Fibroblast of mammary gland (primary cell): Measurements from ENCODE around the gene SPDYE6.
A peak's percentile ranks its signal among the peaks of the same experiment; 100 is the strongest.
"Not testable (repeated sequence)": the region's sequence is repeated elsewhere in the genome, so short reads cannot be mapped to it uniquely, and the experiment has no call there.

Experiments
- DNase-seq: peaks from one replicate; pipeline ENCODE4 v3.0.0-alpha.2; 2010; ENCODE audit warnings: low read depth
- H3K4me3 ChIP-seq: 2 replicates; pipeline ENCODE4 v1.5.1; 2011; ENCODE audit warnings: low read depth, mild to moderate bottlenecking, low read length, moderate library complexity; ENCODE audit not compliant: control insufficient read depth
- CTCF ChIP-seq: conservative IDR thresholded peaks from 2 replicates; pipeline ENCODE4 v1.5.1; 2011; ENCODE audit warnings: low read depth, low read length, inconsistent platforms; ENCODE audit not compliant: control insufficient read depth, insufficient read depth

The SPDYE6 gene

GRCh38 chr7:102329366-102329765 is 26.9 kb downstream of the SPDYE6 start:
- not testable (repeated sequence) for H3K4me3 ChIP-seq, DNase-seq

- not testable (repeated sequence) for H3K4me3 ChIP-seq, DNase-seq
Observed at GRCh38 chr7:102328863-102329262, 27.4 kb downstream of the SPDYE6 start.

DNA sequence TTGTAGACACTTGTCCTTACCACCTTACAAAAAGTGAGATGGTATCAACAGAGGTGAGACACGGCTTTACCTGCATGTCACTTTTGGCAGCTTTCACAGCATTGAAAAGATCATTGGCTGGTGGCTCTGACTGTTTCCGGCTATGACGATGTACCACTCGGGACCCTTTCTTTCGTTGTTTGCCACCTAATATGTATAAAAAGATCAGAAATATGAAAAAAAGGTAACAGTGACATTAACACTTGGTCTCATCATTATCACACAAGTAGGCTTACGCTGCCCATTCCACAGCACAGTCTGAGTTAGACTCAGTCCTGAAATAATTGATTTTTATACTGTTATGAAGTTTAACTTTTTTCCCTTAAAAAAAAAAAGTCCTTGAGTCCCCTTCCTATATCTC is 29.1 kb downstream of the SPDYE6 start:
- not testable (repeated sequence) for DNase-seq, H3K4me3 ChIP-seq

DNA sequence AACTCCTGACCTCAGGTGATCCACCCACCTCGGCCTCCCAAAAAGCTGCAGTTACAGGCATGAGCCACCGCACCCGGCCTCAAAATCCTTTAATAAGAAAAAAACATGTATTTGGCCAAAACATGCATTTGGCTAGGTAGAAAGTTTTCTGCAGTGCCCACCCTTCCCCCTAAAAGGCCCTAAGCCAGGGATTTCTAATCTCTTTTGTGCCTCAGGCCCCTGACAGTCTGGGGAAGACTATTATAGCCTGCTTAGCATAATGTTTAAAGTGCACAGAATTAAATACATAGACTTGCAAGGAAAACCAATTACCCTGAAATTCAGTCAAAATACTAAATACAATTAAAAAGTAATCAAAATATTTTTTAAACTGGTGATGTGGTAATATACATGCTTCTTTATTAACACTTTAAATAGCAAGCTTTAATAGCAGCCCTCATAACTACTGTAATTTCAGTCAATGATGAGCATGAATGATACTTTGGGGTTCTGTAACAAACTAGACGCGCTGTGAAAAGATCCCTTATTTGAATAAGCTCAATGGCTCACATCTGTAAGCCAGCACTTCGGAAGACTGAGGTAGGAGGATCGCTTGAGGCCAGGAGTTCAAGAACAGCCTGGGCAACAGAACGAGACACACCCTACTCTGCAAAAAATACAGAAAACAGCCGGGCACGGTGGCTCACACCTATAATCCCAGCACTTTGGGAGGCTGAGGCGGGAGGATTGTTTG is 29.9 kb downstream of the SPDYE6 start:
- no peak for DNase-seq
- TF ChIP-seq CTCF: no peak
- no peak overlapping the region for H3K4me3 ChIP-seq

DNA sequence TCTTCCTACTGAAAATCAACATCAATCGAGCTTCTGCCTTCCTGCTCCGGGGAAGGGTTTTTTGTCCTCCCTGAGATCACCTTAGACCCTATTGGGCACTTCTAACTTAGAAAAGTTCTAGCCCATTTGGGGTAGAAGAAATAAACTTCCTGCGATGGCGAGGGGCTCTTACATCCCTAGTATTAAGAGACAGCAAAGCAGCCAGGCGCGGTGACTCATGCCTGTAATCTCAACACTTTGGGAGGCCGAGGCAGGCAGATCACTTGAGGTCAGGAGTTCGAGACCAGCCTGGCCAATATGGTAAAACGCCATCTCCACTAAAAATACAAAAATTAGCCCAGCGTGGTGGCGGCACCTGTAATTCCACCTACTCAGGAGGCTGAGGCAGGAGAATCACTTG is 31.1 kb downstream of the SPDYE6 start:
- DNase-seq: not testable (repeated sequence)

GRCh38 chr7:102323914-102324195 is 32.4 kb downstream of the SPDYE6 start:
- H3K4me3 ChIP-seq: no peak overlapping the region
- no peak for TF ChIP-seq CTCF
- DNase-seq: no peak

More for the DNA sequence above, 31.1 kb downstream of the SPDYE6 start:
- not testable (repeated sequence) for H3K4me3 ChIP-seq

- no peak for TF ChIP-seq CTCF
- no peak overlapping the region for H3K4me3 ChIP-seq
- peak; percentile 19 for DNase-seq
Observed at GRCh38 chr7:102322202-102322715, 34.0 kb downstream of the SPDYE6 start.

- no peak for DNase-seq
- no peak overlapping the region for H3K4me3 ChIP-seq
- TF ChIP-seq CTCF: no peak
Observed at GRCh38 chr7:102321351-102322201, 34.7 kb downstream of the SPDYE6 start.
